A673 (cell line): ENCODE data around the gene RPP25L.

Experiments
- EZH2 ChIP-seq: fragments of 200-600 bp; sonication (generic); IDR thresholded peaks from 2 replicates; pipeline ENCODE4 v1.6.1; 2017; ENCODE audit warnings: borderline replicate concordance, low read depth, mild to moderate bottlenecking, mixed read lengths, antibody characterized with exemption, low read length; ENCODE audit not compliant: poor library complexity, severe bottlenecking
- TF ChIP-seq, protein P1 (sequence below): fragments of 300-800, 200-600 bp; sonication (generic); conservative IDR thresholded peaks from 2 replicates; pipeline ENCODE4 v1.5.1; 2017; ENCODE audit warnings: low read depth, mild to moderate bottlenecking, antibody characterized with exemption, low read length, moderate library complexity, mixed read lengths

- TF ChIP-seq, protein P1, sequence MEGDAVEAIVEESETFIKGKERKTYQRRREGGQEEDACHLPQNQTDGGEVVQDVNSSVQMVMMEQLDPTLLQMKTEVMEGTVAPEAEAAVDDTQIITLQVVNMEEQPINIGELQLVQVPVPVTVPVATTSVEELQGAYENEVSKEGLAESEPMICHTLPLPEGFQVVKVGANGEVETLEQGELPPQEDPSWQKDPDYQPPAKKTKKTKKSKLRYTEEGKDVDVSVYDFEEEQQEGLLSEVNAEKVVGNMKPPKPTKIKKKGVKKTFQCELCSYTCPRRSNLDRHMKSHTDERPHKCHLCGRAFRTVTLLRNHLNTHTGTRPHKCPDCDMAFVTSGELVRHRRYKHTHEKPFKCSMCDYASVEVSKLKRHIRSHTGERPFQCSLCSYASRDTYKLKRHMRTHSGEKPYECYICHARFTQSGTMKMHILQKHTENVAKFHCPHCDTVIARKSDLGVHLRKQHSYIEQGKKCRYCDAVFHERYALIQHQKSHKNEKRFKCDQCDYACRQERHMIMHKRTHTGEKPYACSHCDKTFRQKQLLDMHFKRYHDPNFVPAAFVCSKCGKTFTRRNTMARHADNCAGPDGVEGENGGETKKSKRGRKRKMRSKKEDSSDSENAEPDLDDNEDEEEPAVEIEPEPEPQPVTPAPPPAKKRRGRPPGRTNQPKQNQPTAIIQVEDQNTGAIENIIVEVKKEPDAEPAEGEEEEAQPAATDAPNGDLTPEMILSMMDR = no peak
- no peak for TF ChIP-seq EZH2
Measured at GRCh38 chr9:34579808-34580163, 32.1 kb downstream of the RPP25L start.
